GM13976 (cell line): ENCODE measurements around the gene CCDC18.
"Not testable (repeated sequence)": the region's sequence is repeated elsewhere in the genome, so short reads cannot be mapped to it uniquely, and the experiment has no call there.

Source experiments
- DNase-seq: peaks from one replicate; pipeline ENCODE4 v3.0.0; 2012; ENCODE audit warnings: low spot score
- in situ Hi-C: fragments of 300-500 bp; cut with MboI; formaldehyde crosslinking; loops from one replicate; pipeline ENCODE4 v1.12.0; 2022; ENCODE audit warnings: low sequenced_read_pairs, mixed read lengths, inconsistent platforms; ENCODE audit not compliant: unreplicated experiment
- TF ChIP-seq, protein P1 (sequence below): IDR thresholded peaks from 2 replicates; pipeline ENCODE4 v1.5.1; 2012; ENCODE audit warnings: borderline replicate concordance, mild to moderate bottlenecking; ENCODE audit not compliant: insufficient read depth; ENCODE audit errors: extremely low read depth, missing control alignments, control extremely low read depth

CCDC18 gene

GRCh38 chr1:93262645-93263044, 82.1 kb downstream of the CCDC18 start:
- DNase-seq: no peak
- in situ Hi-C loops: no loop called here
- TF ChIP-seq, protein P1, sequence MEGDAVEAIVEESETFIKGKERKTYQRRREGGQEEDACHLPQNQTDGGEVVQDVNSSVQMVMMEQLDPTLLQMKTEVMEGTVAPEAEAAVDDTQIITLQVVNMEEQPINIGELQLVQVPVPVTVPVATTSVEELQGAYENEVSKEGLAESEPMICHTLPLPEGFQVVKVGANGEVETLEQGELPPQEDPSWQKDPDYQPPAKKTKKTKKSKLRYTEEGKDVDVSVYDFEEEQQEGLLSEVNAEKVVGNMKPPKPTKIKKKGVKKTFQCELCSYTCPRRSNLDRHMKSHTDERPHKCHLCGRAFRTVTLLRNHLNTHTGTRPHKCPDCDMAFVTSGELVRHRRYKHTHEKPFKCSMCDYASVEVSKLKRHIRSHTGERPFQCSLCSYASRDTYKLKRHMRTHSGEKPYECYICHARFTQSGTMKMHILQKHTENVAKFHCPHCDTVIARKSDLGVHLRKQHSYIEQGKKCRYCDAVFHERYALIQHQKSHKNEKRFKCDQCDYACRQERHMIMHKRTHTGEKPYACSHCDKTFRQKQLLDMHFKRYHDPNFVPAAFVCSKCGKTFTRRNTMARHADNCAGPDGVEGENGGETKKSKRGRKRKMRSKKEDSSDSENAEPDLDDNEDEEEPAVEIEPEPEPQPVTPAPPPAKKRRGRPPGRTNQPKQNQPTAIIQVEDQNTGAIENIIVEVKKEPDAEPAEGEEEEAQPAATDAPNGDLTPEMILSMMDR: no peak

GRCh38 chr1:93268888-93269287, 88.4 kb downstream of the CCDC18 start:
- DNase-seq, in situ Hi-C loops: not testable (repeated sequence)

DNA sequence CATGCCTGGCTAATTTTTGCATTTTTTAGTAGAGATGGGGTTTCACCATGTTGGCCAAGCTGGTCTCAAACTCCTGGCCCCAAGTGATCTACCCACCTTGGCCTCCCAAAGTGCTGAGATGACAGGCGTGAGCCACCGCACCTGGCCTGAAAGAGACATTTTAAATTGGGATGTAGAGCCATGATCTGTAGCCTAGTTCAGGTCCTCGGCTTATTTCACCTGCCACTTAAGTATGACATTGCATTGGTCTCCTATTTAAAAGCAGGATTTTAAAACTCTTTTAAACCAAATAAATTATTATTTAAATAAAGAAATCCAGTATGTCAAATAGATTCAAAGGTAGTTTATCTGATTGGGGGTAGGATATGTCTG, 94.7 kb downstream of the CCDC18 start:
- DNase-seq, in situ Hi-C loops: not testable (repeated sequence)

GRCh38 chr1:93275634-93276295, 95.2 kb downstream of the CCDC18 start:
- DNase-seq: no peak
- in situ Hi-C loops: no loop called here
- TF ChIP-seq, protein P1: no peak

DNA sequence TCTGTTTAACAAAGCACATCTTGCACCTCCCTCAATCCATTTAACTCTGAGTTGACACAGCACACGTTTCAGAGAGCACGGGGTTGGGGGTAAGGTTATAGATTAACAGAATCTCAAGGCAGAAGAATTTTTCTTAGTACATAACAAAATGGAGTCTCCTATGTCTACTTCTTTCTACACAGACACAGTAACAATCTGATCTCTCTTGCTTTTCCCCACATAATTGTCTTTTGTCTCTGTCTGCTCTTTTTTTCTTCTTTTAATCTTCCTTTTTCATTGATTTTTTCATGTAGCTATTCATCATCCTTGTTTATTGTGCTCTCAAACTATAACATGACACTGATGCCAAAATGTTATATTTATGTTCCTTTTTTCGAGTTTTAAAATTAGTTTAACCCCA, 97.0 kb downstream of the CCDC18 start:
- in situ Hi-C loops, DNase-seq: not testable (repeated sequence)

- in situ Hi-C loops: no loop called here
- DNase-seq: no peak
- TF ChIP-seq, protein P1: no peak
Measured at GRCh38 chr1:93283496-93283895, 103.0 kb downstream of the CCDC18 start.

DNA sequence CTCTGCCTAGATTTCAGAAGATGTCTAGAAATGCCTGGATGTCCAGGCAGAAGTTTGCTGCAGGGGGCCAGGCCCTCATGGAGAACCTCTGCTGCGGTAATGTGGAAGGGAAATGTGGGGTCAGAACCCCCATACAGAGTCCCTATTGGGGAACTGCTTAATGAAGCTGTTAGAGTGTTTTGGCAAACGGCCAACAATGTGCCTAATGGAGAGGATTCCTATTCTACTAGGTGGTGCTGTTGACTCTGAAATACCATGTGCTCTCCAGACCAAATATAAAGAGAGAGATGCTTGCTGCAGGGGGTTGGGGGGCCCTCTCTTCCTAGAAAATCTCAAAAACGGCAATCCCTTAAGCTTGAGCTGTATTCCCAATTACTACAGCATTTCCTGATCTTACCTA, 108.0 kb downstream of the CCDC18 start:
- TF ChIP-seq, protein P1: no peak
- in situ Hi-C loops: no loop called here
- no peak for DNase-seq

GRCh38 chr1:93296555-93297154, 116.1 kb downstream of the CCDC18 start:
- in situ Hi-C loops: no loop called here
- DNase-seq: no peak
- TF ChIP-seq, protein P1: no peak
